ENCODE results near the gene MED22.

GRCh38 chr9:133389025-133389557, 41.2 kb upstream of the MED22 start:
- TF ChIP-seq CTCF (IDR thresholded peaks at IDR 0.05; ENCODE audit: insufficient read depth, low read length, poor library complexity, severe bottlenecking), result no peak
- TF ChIP-seq EZH2phosphoT487 (conservative IDR thresholded peaks at IDR 0.05; ENCODE audit: low read length), result no peak

Data from SU-DHL-6 (cell line).